ENCODE results near the gene FBXL5. TPM values are rescaled to one million over a fixed set of nuclear protein-coding genes. Genes with fewer than 3 reads are reported as not detected.

Gene FBXL5
- total and polyA plus RNA-seq, 9 of the 15 experiments (the other 6 are each of a cell fraction or from before 2014, with no cell fraction given): 6.0 to 35.2 (median 22.1) TPM

- TF ChIP-seq KLF6 (CRISPR knock-in tag; IDR thresholded peaks at IDR 0.05; ENCODE audit: borderline replicate concordance) (no peak), SIN3A (IDR thresholded peaks at IDR 0.05; ENCODE audit: borderline replicate concordance in 2 of 2, control insufficient read depth in 1 of 2, low read depth in 2 of 2, low read length in 2 of 2) (peak in 1 of 2 experiments; percentile 9; a peak in 1 of 4 replicates), ZBTB1 (CRISPR knock-in tag; IDR thresholded peaks at IDR 0.05; ENCODE audit: borderline replicate concordance, low read depth) (peak; percentile 83), HMG20A (CRISPR knock-in tag; conservative IDR thresholded peaks at IDR 0.05) (no peak), TRIM28 (IDR thresholded peaks at IDR 0.05) (no peak), POLR2G (IDR thresholded peaks at IDR 0.05; ENCODE audit: low read depth, low read length) (no peak), SMARCA5 (IDR thresholded peaks at IDR 0.05) (no peak), ZNF551 (CRISPR knock-in tag; IDR thresholded peaks at IDR 0.05) (no peak), ZFX (CRISPR knock-in tag; IDR thresholded peaks at IDR 0.05) (peak; percentile 11; the same call in 1 of the 2 replicates), LARP7 (IDR thresholded peaks at IDR 0.05) (no peak), SIN3B (IDR thresholded peaks at IDR 0.05; ENCODE audit: low read depth) (0 out of 2 replicates have a peak, but pooled peaks have one; percentile 36), SOX6 (IDR thresholded peaks at IDR 0.05) (no peak), RFX5 (IDR thresholded peaks at IDR 0.05; ENCODE audit: low read depth, low read length) (no peak), MCM3 (IDR thresholded peaks at IDR 0.05) (no peak), TOE1 (IDR thresholded peaks at IDR 0.05; ENCODE audit: borderline replicate concordance) (no peak), TOE1 (CRISPR knock-in tag; IDR thresholded peaks at IDR 0.05; ENCODE audit: borderline replicate concordance, low read depth) (no peak), BCL6 (CRISPR knock-in tag; IDR thresholded peaks at IDR 0.05) (no peak), ZBTB2 (IDR thresholded peaks at IDR 0.05) (no peak), PHF8 (IDR thresholded peaks at IDR 0.05; ENCODE audit: borderline replicate concordance, low read length) (peak; percentile 86; the same call in 1 of the 2 replicates), ZBTB7A (IDR thresholded peaks at IDR 0.05; ENCODE audit: borderline replicate concordance, control insufficient read depth, low read depth, low read length) (0 out of 2 replicates have a peak, but pooled peaks have one; percentile 43), RB1 (IDR thresholded peaks at IDR 0.05; ENCODE audit: low read depth) (0 out of 2 replicates have a peak, but pooled peaks have one; percentile 17), FOXM1 (IDR thresholded peaks at IDR 0.05; ENCODE audit: low read depth) (no peak), FOXM1 (CRISPR knock-in tag; IDR thresholded peaks at IDR 0.05; ENCODE audit: low read depth) (0 out of 2 replicates have a peak, but pooled peaks have one; percentile 77), ELK3 (CRISPR knock-in tag; IDR thresholded peaks at IDR 0.05) (no peak), MYBL2 (IDR thresholded peaks at IDR 0.05; ENCODE audit: low read depth) (no peak), MYBL2 (CRISPR knock-in tag; IDR thresholded peaks at IDR 0.05; ENCODE audit: borderline replicate concordance) (no peak), SREBF2 (CRISPR knock-in tag; IDR thresholded peaks at IDR 0.05) (no peak), MTA3 (IDR thresholded peaks at IDR 0.05; ENCODE audit: borderline replicate concordance) (peak; percentile 9; the same call in 1 of the 2 replicates)
Measured at GRCh38 chr4:15654593-15655222, 449 bp downstream of the FBXL5 start (continued).
